Psoas muscle (tissue), 8 donors: Measurements from ENCODE around the gene DAGLB. TPM values are rescaled to one million over a fixed set of nuclear protein-coding genes. Genes with fewer than 3 reads are reported as not detected.

Experiments
- ATAC-seq, 4 donors: fragments of 200-7000 bp; cut with Tn5 transposase; one replicate each; pipeline ENCODE4 v1.9.1; 2020; ENCODE audit warnings: moderate library complexity in 3 of 4, mild to moderate bottlenecking in 2 of 4
- DNase-seq, 2 donors: peaks; one replicate each; pipeline ENCODE4 v3.0.0-alpha.2; 2020
- H3K27ac ChIP-seq: fragments of 200-600 bp; one replicate; pipeline ENCODE4 v1.8.0; 2022
- H3K27me3 ChIP-seq, 3 donors: fragments of 200-600 bp in 1 of 3; one replicate each; pipeline versions ENCODE4 v1.6.1 to v1.8.0; 2013 to 2022; ENCODE audit warnings: low read length in 2 of 3, mild to moderate bottlenecking in 2 of 3, moderate library complexity in 1 of 3; ENCODE audit not compliant: insufficient read depth in 3 of 3
- H3K36me3 ChIP-seq, 2 donors: fragments of 200-600 bp in 1 of 2; one replicate each; pipeline versions ENCODE4 v1.6.1 to v1.8.0; 2013 to 2022; ENCODE audit warnings: low read depth in 1 of 2, mild to moderate bottlenecking in 1 of 2, moderate library complexity in 1 of 2; ENCODE audit not compliant: insufficient read depth in 1 of 2
- H3K4me1 ChIP-seq: fragments of 200-600 bp; one replicate; pipeline ENCODE4 v1.8.0; 2022
- H3K4me3 ChIP-seq: fragments of 200-600 bp; one replicate; pipeline ENCODE4 v1.8.0; 2022; ENCODE audit warnings: mild to moderate bottlenecking
- H3K9me3 ChIP-seq: fragments of 200-600 bp; one replicate; pipeline ENCODE4 v1.8.0; 2022
- CTCF ChIP-seq: fragments of 200-600 bp; IDR thresholded peaks from one replicate; pipeline ENCODE4 v1.8.0; 2022; ENCODE audit warnings: antibody characterized with exemption
- WGBS, 3 donors: extraction: QIAGEN DNeasy Blood & Tissue Kit; methylation state at CpG; one replicate each; pipeline versions ENCODE4 v1.1.6 to v1.1.7; 2013; 5-methylcytosine and 5-hydroxymethylcytosine counted together
- intact Hi-C, 2 donors: fragments of 100-400 bp; cut with DNase I; formaldehyde crosslinking; loops; one replicate each; pipeline versions ENCODE4 v1.11.0 to v1.14.2; 2022
- polyA plus RNA-seq, 3 donors: library from polyadenylated mRNA; stranded (reverse); fragments of 200-250 nt; gene quantifications; one replicate each; pipeline ENCODE4 v1.2.3, GENCODE V29; 2013
- total RNA-seq, 4 donors: library from RNA; stranded (reverse); fragmentation: NEBNext Ultra II Directional in 2 of 4; extraction: Animal tissue kit (Norgen Biotek cat#: 25700) in 2 of 4; gene quantifications; one replicate each; pipeline versions ENCODE4 v1.2.1 to v1.2.4, GENCODE V29; 2021 to 2023
- donor health status: healthy with polysubstance abuse.
- donor health status: DM: no; HTN: no; CAD: no; lungs with moderate emphysema.
- donor health status: Bipolar disorder and iron deficiency.
- donor health status: healthy.
- donor health status: DM: yes; HTN: yes; CAD: no.
- donor health status: DM: no; HTN: no; CAD: no.
- donor health status: DM: no; HTN: no; CAD: no.
- donor health status: DM: yes; HTN: yes; CAD: no.

The DAGLB gene
- total and polyA plus RNA-seq, 7 donors, result 9.2 to 23.8 (median 12.1) TPM

DNA sequence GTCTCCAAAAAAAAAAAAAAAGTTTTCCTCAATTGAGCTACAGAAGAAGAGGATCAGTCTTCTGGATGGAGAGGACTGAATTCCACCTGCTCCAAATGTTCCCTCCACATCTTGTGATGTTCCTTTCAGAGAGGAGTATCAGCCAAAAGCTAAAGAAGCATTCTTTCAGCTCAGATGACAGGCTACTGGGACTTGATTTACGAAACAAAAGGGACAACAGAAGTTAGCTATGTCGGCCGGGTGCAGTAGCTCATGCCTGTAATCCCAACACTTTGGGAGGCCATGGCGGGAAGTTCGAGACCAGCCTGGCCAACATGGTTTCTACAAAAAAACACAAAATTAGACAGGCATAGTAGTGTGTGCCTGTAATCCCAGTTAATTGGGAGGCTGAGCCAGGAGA lies 7.4 kb downstream of the DAGLB start:
- H3K4me3 ChIP-seq, result no peak overlapping the region
- 41 to 57% (median 51%) methylated on average over 5 of the region's 5 CpGs for WGBS, 3 donors
- H3K36me3 ChIP-seq, result peaks cover 5 to 34% of the 10 kb centered on the region in 2 donors
- H3K27me3 ChIP-seq, result no peaks in the 10 kb centered on the region
- DNase-seq, result no peak
- H3K9me3 ChIP-seq, result no peaks in the 10 kb centered on the region
- no peak for TF ChIP-seq CTCF
- H3K27ac ChIP-seq, result peak overlapping the region; percentile 84
- peaks cover 75% of the 10 kb centered on the region for H3K4me1 ChIP-seq
- no peak for ATAC-seq
- intact Hi-C loops, result no loop called here

GRCh38 chr7:6438427-6438826 lies 9.3 kb downstream of the DAGLB start:
- Histone ChIP-seq H3K9me3 (no peaks in the 10 kb centered on the region), H3K4me3 (peak overlapping the region; percentile 11), H3K27ac (peak overlapping the region; percentile 84), H3K27me3 (no peaks in the 10 kb centered on the region), H3K36me3 (peaks cover 5 to 28% of the 10 kb centered on the region in 2 donors), H3K4me1 (peaks cover 59% of the 10 kb centered on the region)
- DNase-seq (no peak), ATAC-seq (peak; percentile 83 to 85 (median 83))
- TF ChIP-seq CTCF, result no peak
- WGBS, 3 donors, result 45 to 68% (median 48%) methylated on average over 2 of the region's 2 CpGs
- intact Hi-C loops, result loop anchor here in 1 of 2 donors (5.0 to 10.0 kb wide), 2 partner anchors 281 to 424 kb away; no protein-coding TSS in a partner anchor

GRCh38 chr7:6437251-6437650 lies 10.5 kb downstream of the DAGLB start:
- intact Hi-C loops, result loop anchor here in 1 of 2 donors (5.0 to 10.0 kb wide), 2 partner anchors 280 to 422 kb away; no protein-coding TSS in a partner anchor
- H3K4me3 ChIP-seq, result no peak overlapping the region
- peaks cover 55% of the 10 kb centered on the region for H3K4me1 ChIP-seq
- H3K27me3 ChIP-seq, result no peaks in the 10 kb centered on the region
- DNase-seq (no peak), ATAC-seq (peak in 2 of 4 donors; percentile 5 to 28)
- peak overlapping the region; percentile 84 for H3K27ac ChIP-seq
- no peak for TF ChIP-seq CTCF
- 80 to 91% (median 88%) methylated on average over 6 of the region's 6 CpGs for WGBS, 3 donors
- no peaks in the 10 kb centered on the region for H3K9me3 ChIP-seq
- H3K36me3 ChIP-seq, result peaks cover 2 to 31% of the 10 kb centered on the region in 2 donors

DNA sequence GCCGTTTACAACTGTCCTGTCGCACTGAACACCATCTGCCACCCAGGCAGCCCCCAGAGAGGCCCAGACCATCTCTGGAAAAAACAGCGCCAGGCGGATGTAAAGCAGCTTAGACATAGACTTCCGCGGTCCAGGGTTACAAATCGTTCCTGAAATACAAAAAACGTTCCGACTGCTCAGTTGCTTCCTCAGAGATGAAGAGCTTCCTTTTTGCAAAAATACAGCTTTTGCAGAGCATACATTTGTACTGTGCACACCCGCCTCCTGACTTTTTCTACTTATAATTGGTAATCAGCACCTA lies 11.4 kb downstream of the DAGLB start:
- H3K27me3 ChIP-seq, result no peaks in the 10 kb centered on the region
- no peak for TF ChIP-seq CTCF
- ATAC-seq, result no peak
- no peak overlapping the region for H3K4me3 ChIP-seq
- DNase-seq, result no peak
- peaks cover 55% of the 10 kb centered on the region for H3K4me1 ChIP-seq
- intact Hi-C loops, result loop anchor here in 1 of 2 donors (5.0 to 10.0 kb wide), 2 partner anchors 279 to 422 kb away; no protein-coding TSS in a partner anchor
- H3K27ac ChIP-seq, result peak overlapping the region; percentile 84
- no peaks in the 10 kb centered on the region for H3K9me3 ChIP-seq
- H3K36me3 ChIP-seq, result peaks cover 2 to 33% of the 10 kb centered on the region in 2 donors
- WGBS, 3 donors, result 78 to 79% (median 78%) methylated on average over 10 of the region's 10 CpGs
